Measurements from ENCODE around the gene GPR42. TPM values are rescaled to one million over a fixed set of nuclear protein-coding genes. Genes with fewer than 3 reads are reported as not detected.

GPR42 gene
- total RNA-seq, 2 donors from 2014 or later: not detected

DNA sequence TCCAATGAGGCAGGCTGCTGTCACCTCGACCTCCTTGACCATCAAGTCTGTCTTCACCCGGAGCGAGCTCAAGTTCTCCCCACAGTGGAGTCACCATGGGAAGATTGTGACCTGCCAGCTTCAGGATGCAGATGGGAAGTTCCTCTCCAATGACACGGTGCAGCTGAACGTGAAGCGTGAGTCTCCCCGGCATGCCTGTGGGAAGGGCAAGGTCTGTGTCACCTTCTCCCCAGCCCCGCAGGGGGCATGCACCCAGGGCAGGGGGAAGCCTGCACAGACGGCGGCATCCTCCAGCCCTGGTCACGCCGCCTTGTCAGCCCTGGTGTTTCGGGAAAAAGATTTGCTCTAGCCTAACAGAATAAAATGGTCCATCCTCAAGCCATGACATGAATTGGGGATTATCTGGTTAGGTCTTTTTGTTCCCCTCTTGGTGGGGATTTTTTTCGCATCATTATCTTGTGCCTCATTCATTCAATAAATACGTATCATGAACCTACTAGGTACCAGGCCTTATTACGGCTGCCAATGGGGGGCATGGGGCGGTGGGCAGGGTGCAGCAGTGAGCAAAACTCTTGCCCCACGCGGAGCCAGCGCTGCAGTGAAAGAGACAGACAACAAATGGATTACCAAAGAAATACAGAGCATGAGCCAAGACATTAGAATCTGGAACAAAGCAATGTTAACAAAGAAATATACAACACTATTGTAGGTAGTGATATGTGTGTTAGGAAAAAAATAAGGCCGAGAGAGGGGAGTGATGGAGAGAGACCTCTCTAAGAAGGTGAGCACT lies 34.5 kb upstream of the GPR42 start:
- Histone ChIP-seq H3K4me3 (no peak overlapping the region), H3K9me3 (no peaks in the 10 kb centered on the region), H3K4me1 (ENCODE audit: control insufficient read depth in 1 of 2, low read depth in 2 of 2) (no peaks in the 10 kb centered on the region), H3K36me3 (no peaks in the 10 kb centered on the region), H3K27ac (no peak overlapping the region), H3K27me3 (replicated peaks; ENCODE audit: insufficient read depth) (no peaks in the 10 kb centered on the region)
- no peak for TF ChIP-seq CTCF (IDR thresholded peaks at IDR 0.05)
- DNase-seq (ENCODE audit: low spot score) (no peak), ATAC-seq (ENCODE audit: insufficient number of reproducible peaks, low FRiP score, low read depth) (no peak)

DNA sequence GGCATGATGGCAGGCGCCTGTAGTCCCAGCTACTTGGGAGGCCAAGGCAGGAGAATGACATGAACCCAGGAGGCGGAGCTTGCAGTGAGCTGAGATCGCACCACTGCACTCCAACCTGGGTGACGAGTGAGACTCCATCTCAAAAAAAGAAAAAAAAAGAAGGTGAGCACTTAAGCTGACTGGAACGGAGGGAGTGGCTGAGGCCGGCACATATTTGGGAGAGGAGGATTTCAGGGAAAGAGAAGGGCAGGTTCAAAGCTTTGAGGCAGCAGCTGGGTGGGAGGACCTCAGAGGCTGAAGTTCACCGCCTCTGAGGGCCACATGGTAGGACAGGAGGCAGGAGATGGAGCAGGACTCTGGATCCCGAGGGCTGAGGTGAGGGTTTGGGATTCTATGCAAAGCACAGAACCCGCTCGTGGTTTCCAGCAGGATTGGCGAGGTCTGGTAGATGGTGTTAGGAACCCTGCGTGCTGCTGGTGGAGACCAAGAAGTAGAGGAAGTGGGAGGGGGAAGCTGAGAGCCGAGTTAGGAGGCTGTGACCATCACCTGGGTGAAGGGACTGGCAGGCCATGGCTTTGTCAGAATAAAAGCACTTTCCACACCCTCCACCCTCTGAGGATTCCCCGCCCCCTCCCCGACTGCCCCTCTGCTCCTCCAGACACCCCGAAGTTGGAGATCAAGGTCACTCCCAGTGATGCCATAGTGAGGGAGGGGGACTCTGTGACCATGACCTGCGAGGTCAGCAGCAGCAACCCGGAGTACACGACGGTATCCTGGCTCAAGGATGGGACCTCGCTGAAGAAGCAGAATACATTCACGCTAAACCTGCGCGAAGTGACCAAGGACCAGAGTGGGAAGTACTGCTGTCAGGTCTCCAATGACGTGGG lies 33.5 kb upstream of the GPR42 start:
- Histone ChIP-seq H3K36me3 (no peaks in the 10 kb centered on the region), H3K4me1 (ENCODE audit: control insufficient read depth in 1 of 2, low read depth in 2 of 2) (no peaks in the 10 kb centered on the region), H3K9me3 (no peaks in the 10 kb centered on the region), H3K4me3 (no peak overlapping the region), H3K27me3 (replicated peaks; ENCODE audit: insufficient read depth) (no peaks in the 10 kb centered on the region), H3K27ac (no peak overlapping the region)
- no peak for DNase-seq (ENCODE audit: low spot score)
- ATAC-seq (ENCODE audit: insufficient number of reproducible peaks, low FRiP score, low read depth): no peak
- TF ChIP-seq CTCF (IDR thresholded peaks at IDR 0.05): no peak

- ATAC-seq (ENCODE audit: insufficient number of reproducible peaks, low FRiP score, low read depth) (no peak), DNase-seq (ENCODE audit: low spot score) (no peak)
- TF ChIP-seq CTCF (IDR thresholded peaks at IDR 0.05): no peak
- Histone ChIP-seq H3K9me3 (no peaks in the 10 kb centered on the region), H3K4me3 (no peak overlapping the region), H3K4me1 (ENCODE audit: control insufficient read depth in 1 of 2, low read depth in 2 of 2) (no peaks in the 10 kb centered on the region), H3K27me3 (replicated peaks; ENCODE audit: insufficient read depth) (no peaks in the 10 kb centered on the region), H3K27ac (no peak overlapping the region), H3K36me3 (no peaks in the 10 kb centered on the region)
Measured at GRCh38 chr19:35337984-35338296, 32.9 kb upstream of the GPR42 start.

DNA sequence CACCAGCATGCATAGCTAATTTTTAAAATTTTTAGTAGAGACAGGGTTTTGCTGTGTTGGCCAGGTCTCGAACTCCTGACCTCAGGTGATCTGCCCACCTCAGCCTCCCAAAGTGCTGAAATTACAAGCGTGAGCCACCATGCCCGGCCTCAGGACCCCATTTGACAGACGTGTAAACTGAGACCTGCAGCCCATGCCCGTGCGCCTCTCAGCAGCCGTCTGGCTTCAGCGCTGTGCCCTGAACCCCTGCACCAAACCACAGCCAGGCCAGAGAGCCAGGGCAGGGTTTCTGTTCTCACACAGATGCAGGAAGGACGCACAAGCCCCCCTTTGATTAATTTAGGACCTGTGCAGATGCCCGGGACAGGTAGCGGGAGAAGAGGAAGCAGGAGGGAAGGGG lies 30.4 kb upstream of the GPR42 start:
- no peaks in the 10 kb centered on the region for H3K4me1 ChIP-seq (ENCODE audit: control insufficient read depth in 1 of 2, low read depth in 2 of 2)
- no peaks in the 10 kb centered on the region for H3K36me3 ChIP-seq
- H3K27me3 ChIP-seq (replicated peaks; ENCODE audit: insufficient read depth): no peaks in the 10 kb centered on the region
- DNase-seq (ENCODE audit: low spot score) (no peak), ATAC-seq (ENCODE audit: insufficient number of reproducible peaks, low FRiP score, low read depth) (no peak)
- no peaks in the 10 kb centered on the region for H3K9me3 ChIP-seq
- no peak overlapping the region for H3K27ac ChIP-seq
- H3K4me3 ChIP-seq: no peak overlapping the region
- TF ChIP-seq CTCF (IDR thresholded peaks at IDR 0.05): no peak

DNA sequence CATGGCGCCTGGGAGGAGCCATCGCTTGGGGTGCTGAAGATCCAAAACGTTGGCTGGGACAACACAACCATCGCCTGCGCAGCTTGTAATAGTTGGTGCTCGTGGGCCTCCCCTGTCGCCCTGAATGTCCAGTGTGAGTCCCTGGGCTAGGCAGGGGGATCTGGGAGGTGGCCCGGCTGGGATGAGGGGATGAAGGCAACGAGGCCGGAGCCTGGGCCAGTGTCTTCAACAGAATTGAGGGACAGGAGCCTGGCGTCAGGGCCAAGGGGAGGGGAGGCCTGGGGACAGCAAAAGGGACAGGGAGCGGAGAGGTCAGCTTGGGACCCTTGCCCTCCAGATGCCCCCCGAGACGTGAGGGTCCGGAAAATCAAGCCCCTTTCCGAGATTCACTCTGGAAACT lies 29.9 kb upstream of the GPR42 start:
- no peak overlapping the region for H3K27ac ChIP-seq
- no peak for TF ChIP-seq CTCF (IDR thresholded peaks at IDR 0.05)
- ATAC-seq (ENCODE audit: insufficient number of reproducible peaks, low FRiP score, low read depth): no peak
- H3K27me3 ChIP-seq (replicated peaks; ENCODE audit: insufficient read depth): no peaks in the 10 kb centered on the region
- no peaks in the 10 kb centered on the region for H3K9me3 ChIP-seq
- no peak overlapping the region for H3K4me3 ChIP-seq
- no peaks in the 10 kb centered on the region for H3K36me3 ChIP-seq
- no peaks in the 10 kb centered on the region for H3K4me1 ChIP-seq (ENCODE audit: control insufficient read depth in 1 of 2, low read depth in 2 of 2)
- DNase-seq (ENCODE audit: low spot score): no peak

All from thoracic aorta (tissue), 2 donors.